ENCODE results near the gene PCDHA2. TPM values are rescaled to one million over a fixed set of nuclear protein-coding genes. Genes with fewer than 3 reads are reported as not detected.
"Not testable (repeated sequence)": the region's sequence is repeated elsewhere in the genome, so short reads cannot be mapped to it uniquely, and the experiment has no call there.

The PCDHA2 gene
- total and polyA plus RNA-seq, 9 of the 15 experiments (the other 6 are each of a cell fraction or from before 2014, with no cell fraction given) = not detected

DNA sequence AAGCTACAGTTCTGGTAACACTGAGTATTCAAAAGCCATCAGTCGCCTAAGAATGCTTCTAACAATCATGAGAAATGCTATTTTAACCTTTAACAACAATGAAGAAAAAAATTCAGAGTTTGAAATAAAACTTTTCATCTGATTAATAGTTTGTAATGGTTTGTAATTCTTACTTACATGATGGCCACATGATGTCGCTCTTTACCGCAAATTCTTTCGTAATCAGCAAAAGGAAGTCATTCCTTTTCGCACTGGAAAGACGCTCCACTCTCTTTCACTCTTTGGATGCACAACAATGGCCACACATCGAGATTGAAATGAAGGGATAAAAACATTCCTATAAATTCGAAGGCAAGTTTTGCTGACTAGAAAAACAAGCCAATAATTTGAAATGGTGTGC lies 39.3 kb downstream of the PCDHA2 start, which contains the start of gene PCDHA7 (continued):
- no peak for TF ChIP-seq RBM14 (IDR thresholded peaks at IDR 0.05; ENCODE audit: borderline replicate concordance, insufficient read depth, low read depth, low read length)
- TF ChIP-seq, protein P1, sequence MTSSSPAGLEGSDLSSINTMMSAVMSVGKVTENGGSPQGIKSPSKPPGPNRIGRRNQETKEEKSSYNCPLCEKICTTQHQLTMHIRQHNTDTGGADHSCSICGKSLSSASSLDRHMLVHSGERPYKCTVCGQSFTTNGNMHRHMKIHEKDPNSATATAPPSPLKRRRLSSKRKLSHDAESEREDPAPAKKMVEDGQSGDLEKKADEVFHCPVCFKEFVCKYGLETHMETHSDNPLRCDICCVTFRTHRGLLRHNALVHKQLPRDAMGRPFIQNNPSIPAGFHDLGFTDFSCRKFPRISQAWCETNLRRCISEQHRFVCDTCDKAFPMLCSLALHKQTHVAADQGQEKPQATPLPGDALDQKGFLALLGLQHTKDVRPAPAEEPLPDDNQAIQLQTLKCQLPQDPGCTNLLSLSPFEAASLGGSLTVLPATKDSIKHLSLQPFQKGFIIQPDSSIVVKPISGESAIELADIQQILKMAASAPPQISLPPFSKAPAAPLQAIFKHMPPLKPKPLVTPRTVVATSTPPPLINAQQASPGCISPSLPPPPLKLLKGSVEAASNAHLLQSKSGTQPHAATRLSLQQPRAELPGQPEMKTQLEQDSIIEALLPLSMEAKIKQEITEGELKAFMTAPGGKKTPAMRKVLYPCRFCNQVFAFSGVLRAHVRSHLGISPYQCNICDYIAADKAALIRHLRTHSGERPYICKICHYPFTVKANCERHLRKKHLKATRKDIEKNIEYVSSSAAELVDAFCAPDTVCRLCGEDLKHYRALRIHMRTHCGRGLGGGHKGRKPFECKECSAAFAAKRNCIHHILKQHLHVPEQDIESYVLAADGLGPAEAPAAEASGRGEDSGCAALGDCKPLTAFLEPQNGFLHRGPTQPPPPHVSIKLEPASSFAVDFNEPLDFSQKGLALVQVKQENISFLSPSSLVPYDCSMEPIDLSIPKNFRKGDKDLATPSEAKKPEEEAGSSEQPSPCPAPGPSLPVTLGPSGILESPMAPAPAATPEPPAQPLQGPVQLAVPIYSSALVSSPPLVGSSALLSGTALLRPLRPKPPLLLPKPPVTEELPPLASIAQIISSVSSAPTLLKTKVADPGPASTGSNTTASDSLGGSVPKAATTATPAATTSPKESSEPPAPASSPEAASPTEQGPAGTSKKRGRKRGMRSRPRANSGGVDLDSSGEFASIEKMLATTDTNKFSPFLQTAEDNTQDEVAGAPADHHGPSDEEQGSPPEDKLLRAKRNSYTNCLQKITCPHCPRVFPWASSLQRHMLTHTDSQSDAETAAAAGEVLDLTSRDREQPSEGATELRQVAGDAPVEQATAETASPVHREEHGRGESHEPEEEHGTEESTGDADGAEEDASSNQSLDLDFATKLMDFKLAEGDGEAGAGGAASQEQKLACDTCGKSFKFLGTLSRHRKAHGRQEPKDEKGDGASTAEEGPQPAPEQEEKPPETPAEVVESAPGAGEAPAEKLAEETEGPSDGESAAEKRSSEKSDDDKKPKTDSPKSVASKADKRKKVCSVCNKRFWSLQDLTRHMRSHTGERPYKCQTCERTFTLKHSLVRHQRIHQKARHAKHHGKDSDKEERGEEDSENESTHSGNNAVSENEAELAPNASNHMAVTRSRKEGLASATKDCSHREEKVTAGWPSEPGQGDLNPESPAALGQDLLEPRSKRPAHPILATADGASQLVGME (CRISPR knock-in tag; IDR thresholded peaks at IDR 0.05) = no peak
- TF ChIP-seq, protein P2, sequence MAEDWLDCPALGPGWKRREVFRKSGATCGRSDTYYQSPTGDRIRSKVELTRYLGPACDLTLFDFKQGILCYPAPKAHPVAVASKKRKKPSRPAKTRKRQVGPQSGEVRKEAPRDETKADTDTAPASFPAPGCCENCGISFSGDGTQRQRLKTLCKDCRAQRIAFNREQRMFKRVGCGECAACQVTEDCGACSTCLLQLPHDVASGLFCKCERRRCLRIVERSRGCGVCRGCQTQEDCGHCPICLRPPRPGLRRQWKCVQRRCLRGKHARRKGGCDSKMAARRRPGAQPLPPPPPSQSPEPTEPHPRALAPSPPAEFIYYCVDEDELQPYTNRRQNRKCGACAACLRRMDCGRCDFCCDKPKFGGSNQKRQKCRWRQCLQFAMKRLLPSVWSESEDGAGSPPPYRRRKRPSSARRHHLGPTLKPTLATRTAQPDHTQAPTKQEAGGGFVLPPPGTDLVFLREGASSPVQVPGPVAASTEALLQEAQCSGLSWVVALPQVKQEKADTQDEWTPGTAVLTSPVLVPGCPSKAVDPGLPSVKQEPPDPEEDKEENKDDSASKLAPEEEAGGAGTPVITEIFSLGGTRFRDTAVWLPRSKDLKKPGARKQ (CRISPR knock-in tag; IDR thresholded peaks at IDR 0.05) = no peak
- no peak for TF ChIP-seq SP2 (IDR thresholded peaks at IDR 0.05; ENCODE audit: extremely low read depth, low read depth, low read length, poor library complexity, severe bottlenecking)
- TF ChIP-seq NCOR1 (IDR thresholded peaks at IDR 0.05) = no peak
- no peak for TF ChIP-seq DPF2 (IDR thresholded peaks at IDR 0.05)
- TF ChIP-seq ZNF830 (CRISPR knock-in tag; IDR thresholded peaks at IDR 0.05) = no peak

DNA sequence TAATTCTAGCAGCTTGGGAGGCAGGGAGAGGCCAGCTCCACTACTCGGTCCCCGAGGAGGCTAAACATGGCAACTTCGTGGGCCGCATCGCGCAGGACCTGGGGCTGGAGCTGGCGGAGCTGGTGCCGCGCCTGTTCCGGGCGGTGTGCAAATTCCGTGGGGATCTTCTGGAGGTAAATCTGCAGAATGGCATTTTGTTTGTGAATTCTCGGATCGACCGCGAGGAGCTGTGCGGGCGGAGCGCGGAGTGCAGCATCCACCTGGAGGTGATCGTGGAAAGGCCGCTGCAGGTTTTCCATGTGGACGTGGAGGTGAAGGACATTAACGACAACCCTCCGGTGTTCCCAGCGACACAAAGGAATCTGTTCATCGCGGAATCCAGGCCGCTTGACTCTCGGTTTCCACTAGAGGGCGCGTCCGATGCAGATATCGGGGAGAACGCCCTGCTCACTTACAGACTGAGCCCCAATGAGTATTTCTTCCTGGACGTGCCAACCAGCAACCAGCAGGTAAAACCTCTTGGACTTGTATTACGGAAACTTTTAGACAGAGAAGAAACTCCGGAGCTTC lies 39.9 kb downstream of the PCDHA2 start:
- H2AFZ ChIP-seq (ENCODE audit: low read depth, low read length); CTCF ChIA-PET (ENCODE audit: low intra/inter-chr PET ratio); in situ Hi-C loops (cut with MboI); POLR2A ChIA-PET; intact Hi-C loops (cut with micrococcal nuclease); H3K4me1 ChIP-seq (replicated peaks in 1 of 2; ENCODE audit: control insufficient read depth in 2 of 2, insufficient read depth in 2 of 2, low read length in 2 of 2); H4K20me1 ChIP-seq (replicated peaks; ENCODE audit: control insufficient read depth, insufficient read depth, low read length); DNase-seq (ENCODE audit: extremely low read depth in 1 of 4, low spot score in 3 of 4); H3K79me2 ChIP-seq (ENCODE audit: control insufficient read depth, insufficient read depth, low read length); BruUV-seq (replicated peaks); H3K9me3 ChIP-seq (replicated peaks; ENCODE audit: control insufficient read depth, insufficient read depth, low read depth, low read length); H3K9ac ChIP-seq (ENCODE audit: insufficient read depth in 1 of 2, low read depth in 2 of 2, low read length in 2 of 2); H3K36me3 ChIP-seq (ENCODE audit: control insufficient read depth, insufficient read depth, low read length); H3K4me2 ChIP-seq (ENCODE audit: insufficient read depth, low read length); H3K4me3 ChIP-seq; H3K27ac ChIP-seq (ENCODE audit: extremely low read depth, low read depth, low read length); H3K9me1 ChIP-seq (ENCODE audit: control insufficient read depth, insufficient read depth, low read length); H3K27me3 ChIP-seq (ENCODE audit: control insufficient read depth in 2 of 2, insufficient read depth in 2 of 2, low read length in 2 of 2); ATAC-seq: not testable (repeated sequence)
- peak; percentile 73 for FAIRE-seq
- 40% methylated on average over 26 of the region's 38 CpGs for WGBS (ENCODE audit: insufficient coverage, low coverage, missing lambda C conversion rate)

All from K562 (cell line).